Brain microvascular endothelial cell (primary cell): ENCODE data around the gene CNPY1.

Source experiments
- DNase-seq: peaks from one replicate; pipeline ENCODE4 v3.0.0-alpha.2; 2020
- H3K27ac ChIP-seq: fragments of 250-450 bp; sonication (Bioruptor Pico); 2 replicates; pipeline ENCODE4 v1.5.1; 2020; ENCODE audit warnings: mild to moderate bottlenecking, moderate library complexity
- H3K27me3 ChIP-seq: fragments of 250-450 bp; sonication (Bioruptor Pico); replicated peaks from 2 replicates; pipeline ENCODE4 v1.5.1; 2020; ENCODE audit warnings: mild to moderate bottlenecking
- H3K36me3 ChIP-seq: fragments of 250-450 bp; sonication (Bioruptor Pico); replicated peaks from 2 replicates; pipeline ENCODE4 v1.5.1; 2020; ENCODE audit warnings: mild to moderate bottlenecking
- H3K4me3 ChIP-seq: 2 replicates; pipeline ENCODE4 v1.5.1; 2011; ENCODE audit warnings: low read depth, mild to moderate bottlenecking, control low read depth, low read length, moderate library complexity
- CTCF ChIP-seq: IDR thresholded peaks from 2 replicates; pipeline ENCODE4 v1.5.1; 2011; ENCODE audit warnings: low read depth, mild to moderate bottlenecking, moderate library complexity, low read length, control low read depth, inconsistent platforms; ENCODE audit errors: missing control alignments
- in situ Hi-C: cut with HindIII; loops from 2 replicates; pipeline ENCODE4 v1.10.0; 2017; ENCODE audit warnings: low sequenced_read_pairs, low pct_ligation_motif_present

The CNPY1 gene

GRCh38 chr7:155455776-155456737 is 90.3 kb downstream of the CNPY1 start:
- H3K36me3 ChIP-seq: no peaks in the 10 kb centered on the region
- no peak for DNase-seq
- in situ Hi-C loops: no loop called here
- TF ChIP-seq CTCF: no peak
- H3K4me3 ChIP-seq: no peak overlapping the region
- no peak overlapping the region for H3K27ac ChIP-seq
- peaks cover 96% of the 10 kb centered on the region for H3K27me3 ChIP-seq

- TF ChIP-seq CTCF: no peak
- in situ Hi-C loops: no loop called here
- H3K36me3 ChIP-seq: no peaks in the 10 kb centered on the region
- no peak for DNase-seq
- H3K27ac ChIP-seq: no peak overlapping the region
- H3K4me3 ChIP-seq: no peak overlapping the region
- peaks cover 96% of the 10 kb centered on the region for H3K27me3 ChIP-seq
Observed at GRCh38 chr7:155455132-155455693, 91.1 kb downstream of the CNPY1 start.

DNA sequence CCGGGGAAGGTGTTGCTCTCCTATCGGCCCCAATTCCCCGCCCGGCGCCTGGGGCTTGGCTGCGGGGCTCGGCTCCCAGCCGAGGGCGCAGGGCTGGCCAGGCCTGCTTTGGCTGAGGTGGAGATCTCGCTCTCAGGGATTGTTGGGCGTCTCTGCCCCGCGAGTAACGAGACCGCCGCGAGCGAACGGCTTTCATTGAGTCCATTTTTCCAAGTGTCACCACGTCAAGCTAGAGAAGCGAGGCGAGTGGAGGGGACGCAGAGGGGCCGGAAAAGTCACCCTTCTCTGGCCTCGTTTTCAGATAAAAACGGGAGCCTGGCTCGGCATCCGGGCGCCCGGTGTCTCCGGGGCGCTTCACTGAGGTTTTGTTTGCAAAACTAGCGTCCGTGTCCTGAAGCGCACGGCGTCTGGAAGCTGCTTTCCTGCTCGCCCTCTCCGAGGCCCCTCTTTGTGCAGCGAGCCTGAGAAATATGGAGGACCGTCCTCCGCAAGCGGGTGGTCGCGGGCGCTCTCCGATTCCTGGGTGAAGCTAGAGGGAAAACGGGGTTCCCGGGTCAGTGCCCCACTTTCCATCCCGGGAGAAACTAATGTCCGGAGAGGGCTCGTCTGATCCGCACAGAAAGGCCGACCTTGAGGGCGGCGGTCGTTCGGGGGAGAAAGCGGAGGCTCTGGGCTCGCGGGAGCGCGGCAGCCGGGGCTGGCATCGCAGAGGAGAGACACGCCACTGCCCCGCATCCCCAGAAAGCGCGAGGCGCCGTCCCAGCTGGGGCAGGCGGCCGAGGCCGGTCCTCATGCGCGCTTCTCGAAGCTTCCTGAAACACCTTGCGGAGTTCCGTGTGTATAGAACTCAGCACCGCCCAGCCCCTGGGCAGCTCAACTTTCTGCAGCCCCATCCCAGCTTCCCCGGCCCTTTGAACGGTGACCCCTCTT is 91.9 kb downstream of the CNPY1 start:
- Histone ChIP-seq H3K27me3 (peaks cover 96% of the 10 kb centered on the region), H3K36me3 (no peaks in the 10 kb centered on the region), H3K4me3 (no peak overlapping the region), H3K27ac (no peak overlapping the region)
- DNase-seq: no peak
- no peak for TF ChIP-seq CTCF
- in situ Hi-C loops: no loop called here

GRCh38 chr7:155453296-155454182 is 92.8 kb downstream of the CNPY1 start:
- no peak for DNase-seq
- Histone ChIP-seq H3K27ac (no peak overlapping the region), H3K36me3 (no peaks in the 10 kb centered on the region), H3K27me3 (peaks cover 96% of the 10 kb centered on the region), H3K4me3 (no peak overlapping the region)
- TF ChIP-seq CTCF: no peak
- in situ Hi-C loops: no loop called here
